ENCODE measurements around the gene PTPN4. TPM values are rescaled to one million over a fixed set of nuclear protein-coding genes. Genes with fewer than 3 reads are reported as not detected.
"Not testable (repeated sequence)": the region's sequence is repeated elsewhere in the genome, so short reads cannot be mapped to it uniquely, and the experiment has no call there.

The PTPN4 gene
- total RNA-seq, 4 donors from 2014 or later: 9.6 to 30.1 (median 18.4) TPM

GRCh38 chr2:120017201-120017600 lies 257.5 kb downstream of the PTPN4 start:
- no peak for TF ChIP-seq POLR2A (IDR thresholded peaks at IDR 0.05)
- TF ChIP-seq, protein P1, sequence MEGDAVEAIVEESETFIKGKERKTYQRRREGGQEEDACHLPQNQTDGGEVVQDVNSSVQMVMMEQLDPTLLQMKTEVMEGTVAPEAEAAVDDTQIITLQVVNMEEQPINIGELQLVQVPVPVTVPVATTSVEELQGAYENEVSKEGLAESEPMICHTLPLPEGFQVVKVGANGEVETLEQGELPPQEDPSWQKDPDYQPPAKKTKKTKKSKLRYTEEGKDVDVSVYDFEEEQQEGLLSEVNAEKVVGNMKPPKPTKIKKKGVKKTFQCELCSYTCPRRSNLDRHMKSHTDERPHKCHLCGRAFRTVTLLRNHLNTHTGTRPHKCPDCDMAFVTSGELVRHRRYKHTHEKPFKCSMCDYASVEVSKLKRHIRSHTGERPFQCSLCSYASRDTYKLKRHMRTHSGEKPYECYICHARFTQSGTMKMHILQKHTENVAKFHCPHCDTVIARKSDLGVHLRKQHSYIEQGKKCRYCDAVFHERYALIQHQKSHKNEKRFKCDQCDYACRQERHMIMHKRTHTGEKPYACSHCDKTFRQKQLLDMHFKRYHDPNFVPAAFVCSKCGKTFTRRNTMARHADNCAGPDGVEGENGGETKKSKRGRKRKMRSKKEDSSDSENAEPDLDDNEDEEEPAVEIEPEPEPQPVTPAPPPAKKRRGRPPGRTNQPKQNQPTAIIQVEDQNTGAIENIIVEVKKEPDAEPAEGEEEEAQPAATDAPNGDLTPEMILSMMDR (IDR thresholded peaks at IDR 0.05): no peak
- no peak overlapping the region for H3K27ac ChIP-seq
- H3K4me1 ChIP-seq: peaks cover 0 to 28% (median 5%) of the 10 kb centered on the region in 3 donors
- no peaks in the 10 kb centered on the region for H3K9me3 ChIP-seq
- H3K27me3 ChIP-seq: no peaks in the 10 kb centered on the region
- intact Hi-C loops (cut with DNase I): no loop called here
- H3K36me3 ChIP-seq: peaks cover 0 to 8% (median 0%) of the 10 kb centered on the region in 3 donors
- no peak overlapping the region for H3K4me3 ChIP-seq
- no peak for DNase-seq
- WGBS, 2 donors: 59 to 70% methylated on average over 2 of the region's 2 CpGs

- peaks cover 0 to 5% (median 0%) of the 10 kb centered on the region in 3 donors for H3K9me3 ChIP-seq
- peaks cover 0 to 22% (median 3%) of the 10 kb centered on the region in 3 donors for H3K4me1 ChIP-seq
- no peak for DNase-seq
- H3K27ac ChIP-seq: no peak overlapping the region
- 94 to 95% methylated on average over 4 of the region's 4 CpGs for WGBS, 2 donors
- no peak overlapping the region for H3K4me3 ChIP-seq
- H3K27me3 ChIP-seq: no peaks in the 10 kb centered on the region
- intact Hi-C loops (cut with DNase I): no loop called here
- peaks cover 0 to 8% (median 0%) of the 10 kb centered on the region in 3 donors for H3K36me3 ChIP-seq
- TF ChIP-seq, protein P1 (IDR thresholded peaks at IDR 0.05): no peak
- no peak for TF ChIP-seq POLR2A (IDR thresholded peaks at IDR 0.05)
Measured at GRCh38 chr2:120018549-120018948, 258.8 kb downstream of the PTPN4 start.

DNA sequence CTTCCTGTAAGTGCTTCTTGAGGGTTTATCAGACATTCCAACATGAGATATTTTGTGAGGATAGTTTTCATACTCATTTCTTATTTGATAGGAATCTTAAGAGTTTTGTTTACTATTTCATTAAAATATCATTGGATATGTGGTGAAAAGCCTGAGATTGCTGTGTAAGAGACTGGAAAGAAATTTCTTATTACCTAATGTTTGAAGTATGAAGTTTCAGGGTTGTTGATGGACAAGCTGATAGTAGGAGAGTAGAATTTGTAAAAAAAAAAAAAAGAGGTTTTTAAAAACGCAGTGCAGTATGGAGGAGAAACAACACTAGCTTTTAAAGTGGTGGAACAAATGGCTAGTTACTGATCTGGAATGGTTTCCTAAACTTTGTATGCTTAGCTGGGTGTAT lies 260.8 kb downstream of the PTPN4 start:
- TF ChIP-seq, protein P1 (IDR thresholded peaks at IDR 0.05): no peak
- no peak for TF ChIP-seq POLR2A (IDR thresholded peaks at IDR 0.05)
- DNase-seq: no peak
- H3K9me3 ChIP-seq: peaks cover 0 to 5% (median 0%) of the 10 kb centered on the region in 3 donors
- intact Hi-C loops (cut with DNase I): no loop called here
- H3K4me3 ChIP-seq: no peak overlapping the region
- 58 to 81% methylated on average over 1 of the region's 1 CpG for WGBS, 2 donors
- no peak overlapping the region for H3K27ac ChIP-seq
- peaks cover 0 to 19% (median 0%) of the 10 kb centered on the region in 3 donors for H3K36me3 ChIP-seq
- no peaks in the 10 kb centered on the region for H3K27me3 ChIP-seq
- H3K4me1 ChIP-seq: peaks cover 0 to 6% (median 0%) of the 10 kb centered on the region in 3 donors

DNA sequence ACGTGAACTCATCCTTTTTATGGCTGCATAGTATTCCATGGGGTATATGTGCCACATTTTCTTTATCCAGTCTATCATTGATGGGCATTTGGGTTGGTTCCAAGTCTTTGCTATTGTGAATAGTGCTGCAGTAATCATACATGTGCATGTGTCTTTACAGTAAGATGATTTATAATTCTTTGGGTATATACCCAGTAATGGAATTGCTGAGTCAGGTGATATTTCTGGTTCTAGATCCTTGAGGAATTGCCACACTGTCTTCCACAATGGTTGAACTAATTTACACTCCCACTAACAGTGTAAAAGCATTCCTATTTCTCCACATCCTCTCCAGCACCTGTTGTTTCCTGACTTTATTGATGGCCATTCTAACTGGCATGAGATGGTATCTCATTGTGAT lies 262.8 kb downstream of the PTPN4 start:
- WGBS, 2 donors: 91% methylated on average over 1 of the region's 1 CpG; no CpG with 5 or more reads in 1 of the 2 donors
- DNase-seq; H3K4me1 ChIP-seq; intact Hi-C loops (cut with DNase I); H3K9me3 ChIP-seq; H3K27ac ChIP-seq; H3K4me3 ChIP-seq; H3K27me3 ChIP-seq: not testable (repeated sequence)
- peaks cover 0 to 19% (median 0%) of the 10 kb centered on the region in 3 donors for H3K36me3 ChIP-seq

- H3K27me3 ChIP-seq: no peaks in the 10 kb centered on the region
- H3K9me3 ChIP-seq: peaks cover 0 to 5% (median 0%) of the 10 kb centered on the region in 3 donors
- peaks cover 0 to 11% (median 0%) of the 10 kb centered on the region in 3 donors for H3K36me3 ChIP-seq
- WGBS, 2 donors: 98 to 100% methylated on average over 2 of the region's 2 CpGs
- peaks cover 0 to 6% (median 0%) of the 10 kb centered on the region in 3 donors for H3K4me1 ChIP-seq
- intact Hi-C loops (cut with DNase I): no loop called here
- TF ChIP-seq, protein P1 (IDR thresholded peaks at IDR 0.05): peak in 1 of 6 experiments; percentile 22
- no peak for TF ChIP-seq POLR2A (IDR thresholded peaks at IDR 0.05)
- no peak overlapping the region for H3K27ac ChIP-seq
- H3K4me3 ChIP-seq: no peak overlapping the region
- DNase-seq: no peak
Measured at GRCh38 chr2:120026890-120027289, 267.2 kb downstream of the PTPN4 start.

- WGBS, 2 donors: 91 to 95% methylated on average over 5 of the region's 5 CpGs
- intact Hi-C loops (cut with DNase I): no loop called here
- Histone ChIP-seq H3K27ac (no peak overlapping the region), H3K4me3 (no peak overlapping the region), H3K9me3 (no peaks in the 10 kb centered on the region), H3K27me3 (no peaks in the 10 kb centered on the region), H3K4me1 (peaks cover 0 to 6% (median 0%) of the 10 kb centered on the region in 3 donors), H3K36me3 (peaks cover 0 to 11% (median 0%) of the 10 kb centered on the region in 3 donors)
- TF ChIP-seq POLR2A (IDR thresholded peaks at IDR 0.05): no peak
- TF ChIP-seq, protein P1 (IDR thresholded peaks at IDR 0.05): no peak
- no peak for DNase-seq
Measured at GRCh38 chr2:120028795-120029194, 269.1 kb downstream of the PTPN4 start.

Measured in esophagus squamous epithelium (tissue), 5 donors.